Loucy (cell line): ENCODE data around the gene GRK3.

Source experiments
- EZH2phosphoT487 ChIP-seq: fragments of 200-600 bp; IDR thresholded peaks from 2 replicates; pipeline ENCODE4 v1.6.1; 2018; ENCODE audit warnings: antibody characterized with exemption, mild to moderate bottlenecking, moderate library complexity, borderline replicate concordance
- TF ChIP-seq, protein P1 (sequence below): fragments of 200-600 bp; sonication (generic); conservative IDR thresholded peaks from 2 replicates; pipeline ENCODE4 v1.5.1; 2014; ENCODE audit warnings: mild to moderate bottlenecking, antibody characterized with exemption, low read length

DNA sequence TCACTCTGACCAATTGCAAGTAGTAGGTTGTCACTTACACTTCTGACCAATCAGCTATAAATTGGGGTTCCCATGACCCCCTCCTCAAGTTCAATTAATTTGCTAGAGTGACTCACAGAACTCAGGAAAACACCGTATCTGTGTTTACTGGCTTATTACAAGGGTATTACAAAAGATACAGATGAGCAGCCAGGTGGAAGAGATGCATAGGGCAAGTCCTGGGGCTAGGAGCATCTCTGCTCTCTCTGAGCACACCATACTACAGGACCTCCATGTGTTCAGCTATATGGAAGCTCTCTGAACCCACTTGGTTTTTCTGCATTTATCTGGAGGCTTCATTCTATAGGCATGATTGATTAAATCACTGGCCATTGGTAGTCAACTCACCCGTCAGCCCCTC is 11.3 kb upstream of the GRK3 start:
- TF ChIP-seq, protein P1, sequence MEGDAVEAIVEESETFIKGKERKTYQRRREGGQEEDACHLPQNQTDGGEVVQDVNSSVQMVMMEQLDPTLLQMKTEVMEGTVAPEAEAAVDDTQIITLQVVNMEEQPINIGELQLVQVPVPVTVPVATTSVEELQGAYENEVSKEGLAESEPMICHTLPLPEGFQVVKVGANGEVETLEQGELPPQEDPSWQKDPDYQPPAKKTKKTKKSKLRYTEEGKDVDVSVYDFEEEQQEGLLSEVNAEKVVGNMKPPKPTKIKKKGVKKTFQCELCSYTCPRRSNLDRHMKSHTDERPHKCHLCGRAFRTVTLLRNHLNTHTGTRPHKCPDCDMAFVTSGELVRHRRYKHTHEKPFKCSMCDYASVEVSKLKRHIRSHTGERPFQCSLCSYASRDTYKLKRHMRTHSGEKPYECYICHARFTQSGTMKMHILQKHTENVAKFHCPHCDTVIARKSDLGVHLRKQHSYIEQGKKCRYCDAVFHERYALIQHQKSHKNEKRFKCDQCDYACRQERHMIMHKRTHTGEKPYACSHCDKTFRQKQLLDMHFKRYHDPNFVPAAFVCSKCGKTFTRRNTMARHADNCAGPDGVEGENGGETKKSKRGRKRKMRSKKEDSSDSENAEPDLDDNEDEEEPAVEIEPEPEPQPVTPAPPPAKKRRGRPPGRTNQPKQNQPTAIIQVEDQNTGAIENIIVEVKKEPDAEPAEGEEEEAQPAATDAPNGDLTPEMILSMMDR, result no peak
- no peak for TF ChIP-seq EZH2phosphoT487
